Sigmoid colon (tissue), 7 donors: ENCODE results near the gene FHL2. TPM values are rescaled to one million over a fixed set of nuclear protein-coding genes. Genes with fewer than 3 reads are reported as not detected.

Experiments
- DNase-seq: peaks from one replicate; pipeline ENCODE4 v3.0.0-alpha.2; 2019
- H3K27ac ChIP-seq, 4 donors: fragments of 200-600 bp; sonication (generic); one replicate each; pipeline ENCODE4 v1.5.1; 2016 to 2019; ENCODE audit warnings: mild to moderate bottlenecking in 1 of 4
- H3K27me3 ChIP-seq, 3 donors: fragments of 200-600 bp; sonication (generic); one replicate each; pipeline ENCODE4 v1.5.1; 2019; ENCODE audit warnings: mild to moderate bottlenecking in 1 of 3
- H3K36me3 ChIP-seq, 4 donors: fragments of 200-600 bp; sonication (generic); one replicate each; pipeline ENCODE4 v1.5.1; 2016 to 2019
- H3K4me1 ChIP-seq, 4 donors: fragments of 200-600 bp; sonication (generic); one replicate each; pipeline ENCODE4 v1.5.1; 2017 to 2019
- H3K4me3 ChIP-seq, 4 donors: fragments of 200-600 bp; sonication (generic); one replicate each; pipeline ENCODE4 v1.5.1; 2017 to 2019; ENCODE audit warnings: mild to moderate bottlenecking in 2 of 4, moderate library complexity in 1 of 4
- H3K9me3 ChIP-seq, 4 donors: fragments of 200-600 bp in 3 of 4; sonication (generic) in 3 of 4; one replicate each; pipeline versions ENCODE4 v1.5.1 to v1.6.1; 2013 to 2019
- EP300 ChIP-seq, 4 donors: sonication (generic); formaldehyde crosslinking; IDR thresholded peaks; one replicate each; pipeline ENCODE4 v1.6.1; 2017; ENCODE audit warnings: antibody characterized with exemption in 4 of 4
- POLR2A ChIP-seq, 2 donors: fragments of 450-650 bp; IDR thresholded peaks; one replicate each; pipeline ENCODE4 v1.6.1; 2016; ENCODE audit warnings: antibody characterized with exemption in 2 of 2, mild to moderate bottlenecking in 2 of 2, moderate library complexity in 2 of 2
- POLR2AphosphoS5 ChIP-seq, 4 donors: sonication (generic); formaldehyde crosslinking; IDR thresholded peaks; one replicate each; pipeline ENCODE4 v1.6.1; 2017; ENCODE audit warnings: antibody characterized with exemption in 4 of 4
- WGBS, 2 donors: extraction: QIAGEN DNeasy Blood & Tissue Kit; methylation state at CpG; one replicate each; pipeline ENCODE4 v1.1.7; 2013; 5-methylcytosine and 5-hydroxymethylcytosine counted together
- intact Hi-C: fragments of 100-400 bp; cut with DNase I; formaldehyde crosslinking; loops from one replicate; pipeline ENCODE4 v1.15.1; 2023
- polyA plus RNA-seq, 3 donors: library from polyadenylated mRNA; stranded (reverse); fragments of 200-250 nt; gene quantifications; one replicate each; pipeline ENCODE4 v1.2.3, GENCODE V29; 2013
- total RNA-seq, 4 donors: library from RNA; depleted of rRNA; stranded (reverse); fragments of >200 nt; gene quantifications; one replicate each; pipeline ENCODE4 v1.1.0, GENCODE V29; 2016
- TF ChIP-seq, protein P1 (sequence below), 4 experiments: fragments of 450-650 bp in 3 of 4; fragments of 200-600 bp in 1 of 4; IDR thresholded peaks; one replicate each; pipeline ENCODE4 v1.5.1; 2016 to 2019; ENCODE audit warnings: antibody characterized with exemption in 4 of 4, mild to moderate bottlenecking in 3 of 4, moderate library complexity in 2 of 4
- donor health status: healthy with polysubstance abuse.
- donor health status: Bipolar disorder and iron deficiency.
- donor health status: healthy.

Gene FHL2
- total and polyA plus RNA-seq, 7 donors, result 62.0 to 210 (median 98.8) TPM

DNA sequence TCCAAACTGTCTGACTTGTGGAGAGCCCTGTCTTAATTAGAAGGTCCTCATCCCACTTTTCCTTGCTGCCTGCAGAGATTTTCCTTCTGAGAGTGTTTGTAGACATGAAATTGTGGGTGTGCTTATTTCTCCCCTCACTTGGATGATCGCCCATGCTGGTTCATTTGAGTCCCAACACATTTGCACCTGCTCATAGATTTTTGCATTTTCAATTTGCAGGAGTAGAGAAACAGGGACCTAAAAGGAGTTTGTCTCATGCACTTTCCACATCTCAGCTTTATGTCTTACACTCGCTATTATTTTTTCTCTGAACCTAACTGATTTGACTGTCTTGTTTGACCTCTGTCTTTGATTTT lies 33.2 kb upstream of the FHL2 start:
- no peak for DNase-seq
- intact Hi-C loops, result no loop called here
- Histone ChIP-seq H3K27me3 (no peaks in the 10 kb centered on the region), H3K4me1 (peaks cover 0 to 24% (median 21%) of the 10 kb centered on the region in 4 donors), H3K4me3 (no peak overlapping the region), H3K9me3 (no peaks in the 10 kb centered on the region), H3K27ac (peak overlapping the region in 2 of 4 donors; percentile 52 to 64), H3K36me3 (no peaks in the 10 kb centered on the region)
- no peak for TF ChIP-seq EP300 (IDR thresholded peaks at IDR 0.05)
- WGBS, 2 donors, result 78 to 79% methylated on average over 2 of the region's 2 CpGs

DNA sequence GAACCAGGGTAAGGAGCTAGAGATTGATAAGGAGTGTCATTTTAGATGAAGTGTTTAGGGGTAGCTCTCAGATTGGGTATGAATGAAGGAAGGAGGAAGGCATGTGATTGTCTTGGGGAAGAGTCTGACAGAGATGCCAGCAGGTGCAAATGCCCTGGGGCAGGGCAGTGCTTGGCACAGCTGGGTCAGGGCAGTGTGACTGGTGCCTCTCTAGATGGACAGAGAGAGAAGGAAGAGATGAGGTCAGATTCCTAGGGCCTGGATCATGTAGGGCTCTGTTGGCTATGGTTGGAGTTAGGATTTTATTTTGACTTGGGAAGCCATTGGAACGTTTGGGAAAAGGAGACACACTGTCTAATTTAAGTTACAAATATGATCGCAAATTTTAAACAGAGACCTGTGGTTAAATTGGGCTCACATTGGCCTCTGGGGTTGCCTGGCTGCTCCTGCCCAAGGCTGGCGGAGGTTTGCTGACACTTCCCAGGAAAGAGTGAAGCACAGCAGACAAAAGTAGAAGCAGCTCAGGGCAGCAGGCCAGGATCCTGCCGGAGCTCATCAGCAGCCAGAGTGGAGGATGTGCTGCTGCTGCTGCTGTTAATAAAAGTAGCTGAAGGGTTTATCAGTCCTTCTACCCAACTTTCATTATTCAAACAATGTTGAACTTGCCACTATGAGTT lies 32.7 kb upstream of the FHL2 start:
- H3K4me1 ChIP-seq, result peaks cover 0 to 24% (median 21%) of the 10 kb centered on the region in 4 donors
- H3K27me3 ChIP-seq, result no peaks in the 10 kb centered on the region
- 72 to 83% methylated on average over 4 of the region's 4 CpGs for WGBS, 2 donors
- intact Hi-C loops, result loop anchor here (1.0 kb wide), 1 partner anchor 32 kb away; the partner anchor contains the start of gene FHL2
- no peaks in the 10 kb centered on the region for H3K9me3 ChIP-seq
- no peaks in the 10 kb centered on the region for H3K36me3 ChIP-seq
- peak; percentile 90 for DNase-seq
- no peak overlapping the region for H3K4me3 ChIP-seq
- peak overlapping the region in 3 of 4 donors; percentile 52 to 64 (median 58) for H3K27ac ChIP-seq
- no peak for TF ChIP-seq EP300 (IDR thresholded peaks at IDR 0.05)
- TF ChIP-seq POLR2AphosphoS5 (IDR thresholded peaks at IDR 0.05), result peak in 3 of 4 donors; percentile 19 to 75 (median 50)

DNA sequence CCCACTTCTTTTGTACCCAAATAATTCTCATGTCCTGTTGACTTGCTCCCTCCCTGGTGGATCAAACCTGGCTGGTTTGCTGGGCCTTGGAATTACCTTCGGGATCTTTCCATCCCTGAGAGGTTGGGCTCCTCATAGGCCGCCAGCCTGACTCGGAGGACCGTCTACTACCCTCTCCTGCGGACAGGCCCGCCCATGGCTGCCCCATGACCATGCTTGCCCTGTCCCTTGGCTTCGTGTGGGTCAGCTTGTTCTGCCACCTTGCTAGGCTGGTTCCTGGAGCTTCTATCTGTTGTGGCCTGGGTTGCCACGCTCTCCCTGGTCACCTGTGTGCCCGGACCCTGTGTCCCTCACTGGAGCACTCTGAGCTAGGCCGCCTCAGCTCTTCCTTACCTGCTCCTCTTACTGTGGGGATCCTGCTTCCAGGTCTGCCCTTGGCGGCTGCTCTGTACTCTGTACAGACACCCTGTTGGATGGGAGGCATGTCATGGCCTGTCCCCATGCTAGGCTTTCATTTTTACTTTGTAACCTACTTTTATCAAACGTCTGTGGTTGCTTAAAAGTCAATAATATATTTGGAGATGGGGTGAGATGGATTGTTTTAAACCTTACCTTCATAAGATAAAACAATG lies 29.7 kb upstream of the FHL2 start:
- intact Hi-C loops, result no loop called here
- H3K4me3 ChIP-seq, result no peak overlapping the region
- no peak overlapping the region for H3K27ac ChIP-seq
- H3K36me3 ChIP-seq, result no peaks in the 10 kb centered on the region
- DNase-seq, result no peak
- peaks cover 0 to 23% (median 21%) of the 10 kb centered on the region in 4 donors for H3K4me1 ChIP-seq
- 93 to 94% methylated on average over 12 of the region's 12 CpGs for whole genome bisulfite sequencing, 2 donors
- H3K9me3 ChIP-seq, result no peaks in the 10 kb centered on the region
- H3K27me3 ChIP-seq, result no peaks in the 10 kb centered on the region
- TF ChIP-seq POLR2AphosphoS5 (IDR thresholded peaks at IDR 0.05), result no peak
- TF ChIP-seq, protein P1, sequence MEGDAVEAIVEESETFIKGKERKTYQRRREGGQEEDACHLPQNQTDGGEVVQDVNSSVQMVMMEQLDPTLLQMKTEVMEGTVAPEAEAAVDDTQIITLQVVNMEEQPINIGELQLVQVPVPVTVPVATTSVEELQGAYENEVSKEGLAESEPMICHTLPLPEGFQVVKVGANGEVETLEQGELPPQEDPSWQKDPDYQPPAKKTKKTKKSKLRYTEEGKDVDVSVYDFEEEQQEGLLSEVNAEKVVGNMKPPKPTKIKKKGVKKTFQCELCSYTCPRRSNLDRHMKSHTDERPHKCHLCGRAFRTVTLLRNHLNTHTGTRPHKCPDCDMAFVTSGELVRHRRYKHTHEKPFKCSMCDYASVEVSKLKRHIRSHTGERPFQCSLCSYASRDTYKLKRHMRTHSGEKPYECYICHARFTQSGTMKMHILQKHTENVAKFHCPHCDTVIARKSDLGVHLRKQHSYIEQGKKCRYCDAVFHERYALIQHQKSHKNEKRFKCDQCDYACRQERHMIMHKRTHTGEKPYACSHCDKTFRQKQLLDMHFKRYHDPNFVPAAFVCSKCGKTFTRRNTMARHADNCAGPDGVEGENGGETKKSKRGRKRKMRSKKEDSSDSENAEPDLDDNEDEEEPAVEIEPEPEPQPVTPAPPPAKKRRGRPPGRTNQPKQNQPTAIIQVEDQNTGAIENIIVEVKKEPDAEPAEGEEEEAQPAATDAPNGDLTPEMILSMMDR (IDR thresholded peaks at IDR 0.05), result no peak
- no peak for TF ChIP-seq POLR2A (IDR thresholded peaks at IDR 0.05)
- TF ChIP-seq EP300 (IDR thresholded peaks at IDR 0.05), result no peak

DNA sequence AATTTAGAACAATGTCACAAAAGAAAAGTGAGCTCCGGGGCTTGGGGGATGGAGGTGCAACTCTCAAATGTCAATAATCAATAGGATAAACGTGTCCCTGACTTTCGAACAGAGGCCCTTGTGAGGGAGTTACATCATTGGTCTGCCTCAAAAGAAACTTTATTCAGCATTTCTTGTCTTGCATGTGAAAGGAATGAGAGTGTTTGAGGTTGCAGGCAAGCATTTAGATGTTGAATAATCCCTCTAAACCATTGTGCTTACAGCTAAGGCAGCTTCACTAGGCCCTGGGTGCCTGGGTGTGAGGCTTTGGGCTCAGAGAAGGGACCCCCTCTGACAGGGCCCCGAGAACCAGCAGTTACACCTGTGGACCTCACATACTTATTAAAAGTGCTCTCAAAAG lies 28.6 kb upstream of the FHL2 start:
- Histone ChIP-seq H3K36me3 (no peaks in the 10 kb centered on the region), H3K4me3 (no peak overlapping the region), H3K27ac (no peak overlapping the region), H3K4me1 (peaks cover 0 to 14% (median 13%) of the 10 kb centered on the region in 4 donors), H3K9me3 (no peaks in the 10 kb centered on the region), H3K27me3 (no peaks in the 10 kb centered on the region)
- intact Hi-C loops, result no loop called here
- no peak for DNase-seq
- WGBS, 2 donors, result 87 to 88% methylated on average over 4 of the region's 4 CpGs
- no peak for TF ChIP-seq EP300 (IDR thresholded peaks at IDR 0.05)
- TF ChIP-seq POLR2AphosphoS5 (IDR thresholded peaks at IDR 0.05), result no peak
- TF ChIP-seq POLR2A (IDR thresholded peaks at IDR 0.05), result no peak

DNA sequence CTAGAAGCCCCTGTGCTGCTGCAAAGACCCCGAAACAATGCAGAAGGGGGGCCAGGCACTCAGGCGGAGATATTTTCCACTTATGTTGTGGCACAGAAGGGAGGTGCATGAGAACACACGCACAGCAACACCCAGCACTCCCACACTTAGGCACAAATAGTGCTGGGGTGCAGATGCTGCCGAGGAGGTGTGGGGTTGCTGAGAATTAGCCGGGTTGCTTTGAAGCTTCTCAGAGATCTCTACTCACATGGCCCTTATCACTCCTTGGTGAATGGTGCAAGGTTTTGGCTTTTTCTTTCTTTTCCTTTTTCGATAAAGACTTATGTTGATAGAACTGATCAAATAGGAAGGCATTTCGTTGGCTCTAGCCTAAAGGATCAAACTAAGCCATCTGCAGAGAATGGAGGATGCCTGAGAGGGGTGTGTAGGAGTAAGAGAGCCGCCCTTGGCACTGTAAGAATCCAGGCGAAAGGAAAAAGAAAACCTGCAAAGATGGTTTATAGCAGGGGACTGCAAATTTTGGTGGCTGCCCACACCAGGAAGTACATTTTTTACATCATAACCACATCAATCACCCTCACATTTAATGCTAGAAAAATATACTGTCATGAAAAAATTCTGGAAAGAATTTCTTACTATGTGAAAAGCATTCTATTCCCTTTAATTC lies 27.9 kb upstream of the FHL2 start:
- no peaks in the 10 kb centered on the region for H3K9me3 ChIP-seq
- H3K36me3 ChIP-seq, result no peaks in the 10 kb centered on the region
- H3K4me3 ChIP-seq, result no peak overlapping the region
- DNase-seq, result no peak
- WGBS, 2 donors, result 41 to 73% methylated on average over 9 of the region's 9 CpGs
- intact Hi-C loops, result no loop called here
- no peak for TF ChIP-seq EP300 (IDR thresholded peaks at IDR 0.05)
- no peak for TF ChIP-seq POLR2AphosphoS5 (IDR thresholded peaks at IDR 0.05)
- no peak for TF ChIP-seq POLR2A (IDR thresholded peaks at IDR 0.05)
- TF ChIP-seq, protein P1 (IDR thresholded peaks at IDR 0.05), result no peak
- no peak overlapping the region for H3K27ac ChIP-seq
- H3K4me1 ChIP-seq, result peaks cover 0 to 7% (median 5%) of the 10 kb centered on the region in 4 donors
- no peaks in the 10 kb centered on the region for H3K27me3 ChIP-seq
